ENCODE measurements around the gene SLC5A10.

The SLC5A10 gene

DNA sequence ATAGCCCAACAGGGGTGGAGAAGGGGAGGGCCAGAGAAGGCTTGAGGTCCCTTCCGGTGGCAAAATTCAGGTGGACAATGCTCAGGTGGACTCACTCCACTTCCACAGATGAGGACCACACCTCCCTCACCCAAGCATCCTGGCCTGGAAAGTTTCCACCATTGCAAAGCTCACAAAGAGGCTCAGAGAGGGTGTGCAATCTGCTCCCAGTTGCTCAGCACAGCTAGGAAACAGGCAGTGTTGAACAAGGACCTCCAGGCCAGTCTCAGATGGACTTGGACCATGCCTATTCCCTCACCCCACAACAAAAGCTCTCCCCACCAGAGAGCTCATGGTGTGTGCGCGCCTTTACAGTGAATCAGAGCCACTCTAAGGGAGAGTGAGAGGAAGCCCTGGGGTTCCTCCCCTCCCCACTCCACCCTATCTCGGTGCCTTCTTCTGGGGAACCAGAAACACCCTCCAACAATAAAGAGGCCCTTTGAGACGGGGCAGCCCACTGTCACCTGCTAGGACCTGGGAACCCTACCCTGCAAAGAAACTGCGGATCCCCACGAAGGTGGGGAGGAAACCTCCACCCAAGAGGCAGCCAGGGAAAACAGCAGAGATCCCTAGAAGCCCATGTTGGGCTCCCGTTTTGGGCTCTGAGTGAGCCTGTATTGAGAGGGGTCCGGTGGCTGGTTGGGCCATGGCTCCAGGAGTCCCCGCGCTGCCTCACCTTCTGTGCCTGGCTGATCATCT lies 51.0 kb downstream of the SLC5A10 start:
- peak overlapping the region; percentile 79 for H3K4me3 ChIP-seq (ENCODE audit: low read depth, low read length)
- peak overlapping the region; percentile 65 for H3K9ac ChIP-seq (ENCODE audit: low read depth, low read length)
- peaks cover 8% of the 10 kb centered on the region for H3K4me1 ChIP-seq (ENCODE audit: control insufficient read depth, insufficient read depth, low read length)
- no peaks in the 10 kb centered on the region for H3K9me3 ChIP-seq (ENCODE audit: control insufficient read depth, insufficient read depth, low read length)
- peaks cover 21% of the 10 kb centered on the region for H3K36me3 ChIP-seq (ENCODE audit: control insufficient read depth, insufficient read depth, low read length)
- no peaks in the 10 kb centered on the region for H3K27me3 ChIP-seq (ENCODE audit: control insufficient read depth, insufficient read depth, low read length)

DNA sequence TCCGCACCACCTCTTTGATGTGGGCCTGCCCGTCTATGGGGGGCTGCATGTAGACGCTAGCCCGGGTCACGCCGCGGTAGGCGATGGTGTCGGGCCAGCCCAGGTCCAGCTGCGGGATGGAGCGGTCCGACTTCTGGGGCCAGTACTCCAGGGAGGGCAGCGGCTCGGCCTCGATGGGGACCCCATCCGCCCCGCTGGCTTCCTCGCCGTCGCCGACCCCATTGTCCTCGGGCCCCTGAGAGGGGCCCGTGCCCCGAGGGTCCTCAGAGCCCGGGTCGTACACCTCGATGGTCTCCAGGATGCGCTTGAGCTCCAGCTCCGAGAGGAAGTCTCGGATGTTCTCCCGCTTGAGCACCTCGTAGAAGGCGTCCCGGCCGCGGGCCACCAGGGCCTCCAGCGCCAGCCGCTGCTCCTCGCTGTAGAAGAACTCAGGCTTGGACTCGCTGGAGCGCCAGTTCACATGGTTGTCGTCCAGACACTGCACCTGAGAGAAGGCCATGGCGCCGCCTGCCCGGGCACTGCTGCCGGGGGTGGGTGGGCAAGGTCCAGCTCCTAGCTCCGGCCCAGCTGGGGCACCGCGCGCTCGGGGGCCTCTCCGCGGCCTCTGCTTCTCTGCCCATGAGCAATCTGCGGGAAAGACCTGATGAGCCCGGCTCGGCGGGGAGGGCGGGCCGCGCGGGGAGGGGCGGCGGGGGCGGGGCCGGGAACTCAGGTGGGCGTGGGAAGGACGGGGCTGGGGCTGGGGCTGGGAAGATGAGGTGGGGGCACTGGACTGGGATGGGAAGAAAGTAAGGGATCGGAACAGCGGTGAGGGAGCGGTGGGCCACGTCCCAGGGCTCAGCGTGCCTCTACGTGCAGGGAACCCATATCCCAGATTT lies 51.8 kb downstream of the SLC5A10 start:
- Histone ChIP-seq H3K9me3 (ENCODE audit: control insufficient read depth, insufficient read depth, low read length) (no peaks in the 10 kb centered on the region), H3K4me3 (ENCODE audit: low read depth, low read length) (peak overlapping the region; percentile 79), H3K9ac (ENCODE audit: low read depth, low read length) (peak overlapping the region; percentile 65), H3K4me1 (ENCODE audit: control insufficient read depth, insufficient read depth, low read length) (peaks cover 8% of the 10 kb centered on the region), H3K27me3 (ENCODE audit: control insufficient read depth, insufficient read depth, low read length) (no peaks in the 10 kb centered on the region), H3K36me3 (ENCODE audit: control insufficient read depth, insufficient read depth, low read length) (peaks cover 21% of the 10 kb centered on the region)

DNA sequence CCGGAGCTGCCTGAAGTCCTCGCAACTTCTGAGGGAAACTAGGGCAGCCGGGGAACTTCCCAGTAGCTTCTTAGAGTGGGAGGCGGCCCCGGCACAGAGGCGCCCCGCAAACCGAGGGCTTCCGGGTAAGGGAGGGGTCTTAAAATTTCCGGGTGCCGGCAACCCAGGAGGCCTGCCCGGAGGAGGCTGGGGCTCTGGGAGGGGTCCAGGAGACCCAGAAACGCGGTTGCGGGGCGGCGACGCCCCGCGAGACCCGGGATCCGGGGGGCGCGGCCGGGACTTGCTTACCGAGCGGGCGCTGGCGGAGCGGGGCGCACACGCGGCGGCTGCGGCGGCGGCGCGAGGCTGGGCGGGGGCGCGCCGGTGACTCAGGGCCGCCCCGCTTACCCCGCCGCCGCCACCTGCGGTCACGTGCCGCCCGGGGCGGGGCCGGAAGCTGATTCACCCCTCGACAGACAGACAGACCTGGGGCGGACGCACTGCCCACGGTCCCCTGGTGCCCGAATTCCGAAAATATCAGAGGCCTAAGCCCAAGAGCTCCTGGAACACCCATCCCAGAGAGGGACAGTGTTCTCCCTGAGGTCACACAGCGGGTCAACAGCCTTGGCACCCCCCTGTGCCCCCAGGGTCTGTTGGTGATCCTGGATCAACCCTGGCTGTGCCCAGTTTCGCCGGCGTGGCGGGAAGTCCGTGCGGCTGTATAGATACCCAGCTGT lies 52.6 kb downstream of the SLC5A10 start, which contains the start of gene FAM83G:
FAM83G (minus strand) TSS at position 344 of the 716 bp plus-strand sequence. CDS start 723 bp downstream, outside the sequence.
- peak within 1 kb of the TSS; percentile 71 for H3K9ac ChIP-seq (ENCODE audit: low read depth, low read length)

DNA sequence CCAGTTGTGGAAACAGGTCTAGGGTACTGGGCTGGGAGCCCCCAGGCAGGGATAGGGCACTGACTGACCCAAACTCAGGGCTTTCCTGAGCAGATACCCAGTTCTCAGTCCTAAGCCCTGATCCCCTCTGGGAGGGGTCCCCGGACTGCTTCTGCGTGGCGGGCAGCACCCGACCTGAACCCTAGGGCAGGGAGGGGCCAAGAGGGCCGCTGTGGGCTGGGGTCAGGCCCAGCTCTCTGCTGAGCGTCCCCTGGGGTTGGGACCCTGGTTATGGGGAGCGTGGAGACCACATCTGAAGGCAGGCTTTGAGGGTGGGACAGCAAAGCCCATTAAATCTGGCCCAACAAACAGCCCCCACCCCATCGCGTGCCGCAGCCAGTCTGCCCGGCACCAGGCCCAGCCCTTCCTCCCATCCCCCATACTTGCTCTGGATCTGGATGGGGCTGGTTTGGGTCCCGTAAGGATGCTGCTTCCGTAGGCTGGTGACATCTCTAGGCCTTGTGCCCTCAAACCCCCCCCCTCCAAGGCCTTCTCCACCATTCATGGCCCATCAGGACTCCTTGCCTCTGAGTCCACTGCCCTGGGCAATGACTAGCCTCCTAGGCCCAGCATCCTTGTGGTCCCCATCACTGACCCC lies 53.3 kb downstream of the SLC5A10 start:
- Histone ChIP-seq H3K36me3 (ENCODE audit: control insufficient read depth, insufficient read depth, low read length) (peaks cover 11% of the 10 kb centered on the region), H3K4me1 (ENCODE audit: control insufficient read depth, insufficient read depth, low read length) (peaks cover 8% of the 10 kb centered on the region), H3K4me3 (ENCODE audit: low read depth, low read length) (peak overlapping the region; percentile 72), H3K9me3 (ENCODE audit: control insufficient read depth, insufficient read depth, low read length) (no peaks in the 10 kb centered on the region), H3K9ac (ENCODE audit: low read depth, low read length) (peak overlapping the region; percentile 71), H3K27me3 (ENCODE audit: control insufficient read depth, insufficient read depth, low read length) (no peaks in the 10 kb centered on the region)

More for the DNA sequence above, 52.6 kb downstream of the SLC5A10 start, which contains the start of gene FAM83G:
- no peaks in the 10 kb centered on the region for H3K27me3 ChIP-seq (ENCODE audit: control insufficient read depth, insufficient read depth, low read length)
- no peaks in the 10 kb centered on the region for H3K9me3 ChIP-seq (ENCODE audit: control insufficient read depth, insufficient read depth, low read length)
- H3K4me3 ChIP-seq (ENCODE audit: low read depth, low read length): peak within 1 kb of the TSS; percentile 79
- H3K4me1 ChIP-seq (ENCODE audit: control insufficient read depth, insufficient read depth, low read length): peaks cover 8% of the 10 kb centered on the region
- H3K36me3 ChIP-seq (ENCODE audit: control insufficient read depth, insufficient read depth, low read length): peaks cover 17% of the 10 kb centered on the region

DNA sequence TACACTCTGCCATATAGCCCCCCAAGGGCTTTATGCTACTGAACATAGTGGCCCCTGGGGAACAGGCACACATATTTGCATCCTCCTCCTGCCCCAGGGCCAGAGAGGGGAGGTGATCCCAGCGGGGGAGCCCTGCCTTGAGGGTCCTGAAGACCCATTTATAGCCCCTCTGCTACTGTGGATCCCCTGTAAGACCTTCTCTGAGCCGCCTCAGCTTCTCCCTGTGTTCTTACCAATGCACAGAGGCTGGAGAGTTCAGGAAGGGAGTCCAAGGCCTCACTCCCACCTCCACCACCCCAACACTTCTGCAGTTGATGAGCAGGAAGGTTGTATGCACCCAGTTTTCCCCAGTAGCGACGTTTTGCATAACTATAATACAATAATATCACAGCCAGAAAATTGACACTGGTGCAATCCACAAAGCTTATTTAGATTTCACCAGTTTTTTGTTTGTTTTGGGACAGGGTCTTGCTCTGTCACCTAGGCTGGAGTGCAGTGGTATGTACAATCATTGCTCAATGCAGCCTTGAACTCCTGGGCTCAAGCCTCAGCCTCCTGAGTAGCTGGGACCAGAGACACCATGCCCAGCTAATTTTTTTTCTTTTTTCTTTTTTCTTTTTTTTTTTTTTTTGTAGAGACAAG lies 53.9 kb downstream of the SLC5A10 start:
- H3K4me1 ChIP-seq (ENCODE audit: control insufficient read depth, insufficient read depth, low read length): peaks cover 8% of the 10 kb centered on the region
- H3K27me3 ChIP-seq (ENCODE audit: control insufficient read depth, insufficient read depth, low read length): no peaks in the 10 kb centered on the region
- peaks cover 9% of the 10 kb centered on the region for H3K36me3 ChIP-seq (ENCODE audit: control insufficient read depth, insufficient read depth, low read length)
- no peak overlapping the region for H3K4me3 ChIP-seq (ENCODE audit: low read depth, low read length)
- H3K9ac ChIP-seq (ENCODE audit: low read depth, low read length): no peak overlapping the region
- H3K9me3 ChIP-seq (ENCODE audit: control insufficient read depth, insufficient read depth, low read length): no peaks in the 10 kb centered on the region

DNA sequence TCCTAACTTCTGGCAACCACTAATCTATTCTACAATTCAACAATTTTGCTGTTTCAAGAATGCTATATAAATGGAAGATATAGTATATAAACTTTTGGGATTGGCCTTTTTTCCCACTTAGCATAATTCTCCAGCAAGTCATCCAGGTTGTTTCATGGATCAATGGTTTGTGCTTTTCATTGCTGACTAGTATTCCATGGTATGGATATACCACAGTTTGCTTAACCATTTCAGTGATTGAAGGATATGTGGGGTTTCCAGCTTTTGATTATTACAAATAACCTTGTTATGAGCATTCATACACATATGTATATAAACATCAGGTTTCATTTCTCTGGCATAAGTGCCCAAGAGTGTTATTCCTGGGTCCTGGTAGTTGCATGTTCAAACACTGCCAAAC lies 54.7 kb downstream of the SLC5A10 start:
- Histone ChIP-seq H3K36me3 (ENCODE audit: control insufficient read depth, insufficient read depth, low read length) (peaks cover under 1% of the 10 kb centered on the region), H3K4me1 (ENCODE audit: control insufficient read depth, insufficient read depth, low read length) (peaks cover 8% of the 10 kb centered on the region), H3K9ac (ENCODE audit: low read depth, low read length) (no peak overlapping the region), H3K4me3 (ENCODE audit: low read depth, low read length) (no peak overlapping the region), H3K27me3 (ENCODE audit: control insufficient read depth, insufficient read depth, low read length) (no peaks in the 10 kb centered on the region), H3K9me3 (ENCODE audit: control insufficient read depth, insufficient read depth, low read length) (no peaks in the 10 kb centered on the region)

DNA sequence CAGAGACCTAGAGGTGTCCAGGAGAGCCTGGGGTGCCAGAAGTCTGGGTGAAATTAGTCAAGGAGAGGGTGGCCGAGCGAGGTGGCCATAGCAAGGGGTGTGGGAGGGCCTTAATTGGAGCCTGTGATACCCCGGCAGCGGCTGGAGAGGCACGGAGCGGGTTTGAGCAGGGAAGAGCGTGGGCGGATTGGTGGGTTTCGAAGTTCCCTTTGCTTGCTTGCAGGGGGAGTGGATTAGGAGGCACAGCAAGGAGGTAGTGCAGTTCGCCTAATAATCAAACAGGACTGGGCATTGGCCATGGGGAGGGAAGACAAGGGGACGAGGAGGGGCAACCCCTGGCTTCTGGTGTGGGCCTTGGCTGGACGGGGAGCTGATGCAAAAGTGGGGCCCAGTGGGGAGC lies 58.0 kb downstream of the SLC5A10 start:
- Histone ChIP-seq H3K4me3 (ENCODE audit: low read depth, low read length) (no peak overlapping the region), H3K9ac (ENCODE audit: low read depth, low read length) (no peak overlapping the region), H3K4me1 (ENCODE audit: control insufficient read depth, insufficient read depth, low read length) (no peaks in the 10 kb centered on the region), H3K36me3 (ENCODE audit: control insufficient read depth, insufficient read depth, low read length) (no peaks in the 10 kb centered on the region), H3K9me3 (ENCODE audit: control insufficient read depth, insufficient read depth, low read length) (no peaks in the 10 kb centered on the region), H3K27me3 (ENCODE audit: control insufficient read depth, insufficient read depth, low read length) (no peaks in the 10 kb centered on the region)

DNA sequence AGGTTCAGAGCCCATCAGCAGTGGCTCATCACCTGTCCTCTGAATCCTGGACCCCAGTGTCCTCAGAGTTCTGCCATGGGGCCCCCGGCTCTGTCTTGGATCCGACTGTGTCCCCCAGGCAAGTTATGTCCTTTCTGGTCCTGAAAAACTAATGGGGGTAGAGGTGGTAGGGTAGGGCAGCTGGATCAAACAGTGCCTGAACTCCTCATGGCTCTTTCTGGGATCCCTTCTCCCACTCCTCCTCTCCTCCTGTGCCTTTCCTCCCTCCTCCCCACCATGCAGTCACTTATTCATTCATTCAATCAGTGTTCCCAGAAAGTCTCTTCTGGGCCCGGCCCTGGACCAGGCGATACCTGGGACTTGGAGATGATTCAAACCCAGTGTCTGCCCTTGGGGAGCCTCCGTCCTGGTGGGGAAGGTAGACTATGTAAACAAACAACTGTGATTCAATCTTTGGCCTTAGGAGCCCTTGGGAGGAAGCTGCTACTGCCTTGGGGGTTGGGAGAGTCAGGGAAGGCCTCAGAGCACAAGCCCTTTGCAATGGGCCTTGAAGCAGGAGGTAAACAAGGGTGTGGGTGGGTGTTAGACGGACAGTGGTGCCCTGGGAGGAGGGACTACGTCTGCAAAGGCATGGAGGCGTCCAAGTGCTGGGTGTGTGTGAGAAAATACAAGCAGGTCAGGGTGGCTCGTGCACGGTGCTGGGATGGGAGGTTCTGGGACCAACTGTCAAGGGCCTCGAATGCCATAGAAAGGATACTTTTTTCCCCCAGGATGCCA lies 59.0 kb downstream of the SLC5A10 start:
- no peak overlapping the region for H3K9ac ChIP-seq (ENCODE audit: low read depth, low read length)
- H3K36me3 ChIP-seq (ENCODE audit: control insufficient read depth, insufficient read depth, low read length): no peaks in the 10 kb centered on the region
- no peak overlapping the region for H3K4me3 ChIP-seq (ENCODE audit: low read depth, low read length)
- H3K27me3 ChIP-seq (ENCODE audit: control insufficient read depth, insufficient read depth, low read length): no peaks in the 10 kb centered on the region
- H3K4me1 ChIP-seq (ENCODE audit: control insufficient read depth, insufficient read depth, low read length): no peaks in the 10 kb centered on the region
- no peaks in the 10 kb centered on the region for H3K9me3 ChIP-seq (ENCODE audit: control insufficient read depth, insufficient read depth, low read length)

DNA sequence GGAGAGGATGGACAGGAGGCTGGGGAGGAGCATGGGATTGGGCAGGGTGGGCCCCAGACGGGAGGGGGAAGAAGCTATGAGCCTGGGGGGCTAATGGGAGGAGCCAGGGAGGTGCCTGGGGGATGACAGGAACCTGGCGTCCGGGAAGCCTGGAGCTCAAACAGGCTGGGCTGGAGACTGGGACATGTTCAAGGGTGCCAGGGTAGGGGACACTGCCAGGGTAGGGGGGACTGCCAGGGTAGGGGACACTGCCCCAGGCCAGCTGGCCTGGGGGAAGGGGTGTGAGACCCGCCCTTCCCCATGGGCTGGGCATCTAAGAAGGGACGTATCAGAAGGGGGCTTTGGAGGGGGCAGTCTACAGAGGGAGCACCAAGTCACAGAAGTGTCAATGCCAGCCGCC lies 59.6 kb downstream of the SLC5A10 start:
- no peaks in the 10 kb centered on the region for H3K36me3 ChIP-seq (ENCODE audit: control insufficient read depth, insufficient read depth, low read length)
- no peak overlapping the region for H3K4me3 ChIP-seq (ENCODE audit: low read depth, low read length)
- no peaks in the 10 kb centered on the region for H3K9me3 ChIP-seq (ENCODE audit: control insufficient read depth, insufficient read depth, low read length)
- no peaks in the 10 kb centered on the region for H3K27me3 ChIP-seq (ENCODE audit: control insufficient read depth, insufficient read depth, low read length)
- no peak overlapping the region for H3K9ac ChIP-seq (ENCODE audit: low read depth, low read length)
- no peaks in the 10 kb centered on the region for H3K4me1 ChIP-seq (ENCODE audit: control insufficient read depth, insufficient read depth, low read length)

DNA sequence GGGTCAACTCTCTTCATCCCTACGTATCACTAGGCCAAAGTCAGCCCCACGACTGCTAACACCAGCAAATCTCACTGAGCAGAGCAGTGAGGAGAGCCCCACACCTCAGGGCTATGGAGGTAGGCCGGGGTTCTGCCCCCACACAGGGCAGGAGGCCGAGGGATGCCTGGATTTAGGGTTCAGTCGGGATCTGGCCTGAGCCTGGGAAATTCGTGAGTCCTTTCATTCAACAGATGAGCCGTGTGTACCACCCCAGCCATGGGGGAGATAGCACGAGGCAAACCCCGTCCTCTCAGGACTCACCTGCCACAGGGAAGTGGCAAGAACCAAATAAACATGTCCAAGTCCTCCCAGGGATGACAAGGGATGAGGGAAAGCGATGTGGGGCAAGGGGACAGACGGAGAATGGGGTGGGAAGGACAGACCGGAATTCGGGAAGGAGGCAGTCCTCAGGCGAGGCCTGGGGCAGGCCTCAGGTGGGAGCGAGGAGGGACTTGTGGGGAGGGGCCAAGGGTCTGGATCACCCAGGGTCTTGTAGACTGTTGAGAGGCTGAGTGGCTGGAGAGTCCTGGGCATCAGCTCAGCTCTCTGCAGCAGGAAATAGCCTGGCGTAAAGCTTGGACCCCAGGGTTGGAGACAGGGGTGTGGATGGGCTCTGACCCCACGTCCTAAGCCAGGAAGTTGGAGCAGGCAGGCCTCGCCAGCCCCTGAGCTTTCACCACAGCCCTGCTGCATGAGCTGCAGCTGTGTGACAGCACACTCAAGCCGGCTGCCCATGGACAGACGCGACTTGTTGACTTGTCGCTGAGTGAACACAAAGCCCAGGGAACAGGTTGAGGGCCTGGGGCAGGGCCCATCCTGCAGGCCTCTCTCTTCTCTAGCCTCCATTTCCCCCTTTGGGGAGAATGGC lies 60.5 kb downstream of the SLC5A10 start:
- Histone ChIP-seq H3K9ac (ENCODE audit: low read depth, low read length) (no peak overlapping the region), H3K36me3 (ENCODE audit: control insufficient read depth, insufficient read depth, low read length) (no peaks in the 10 kb centered on the region), H3K9me3 (ENCODE audit: control insufficient read depth, insufficient read depth, low read length) (no peaks in the 10 kb centered on the region), H3K27me3 (ENCODE audit: control insufficient read depth, insufficient read depth, low read length) (no peaks in the 10 kb centered on the region), H3K4me1 (ENCODE audit: control insufficient read depth, insufficient read depth, low read length) (no peaks in the 10 kb centered on the region), H3K4me3 (ENCODE audit: low read depth, low read length) (no peak overlapping the region)

Data from iPS-15b (cell line).